GM19455 (cell line): Measurements from ENCODE around the gene CLEC17A.
"Not testable (repeated sequence)": the region's sequence is repeated elsewhere in the genome, so short reads cannot be mapped to it uniquely, and the experiment has no call there.

Experiments
- ATAC-seq: cut with Tn5 transposase; IDR thresholded peaks from one replicate; pipeline ENCODE4 v1.9.1; 2021; ENCODE audit not compliant: unreplicated experiment

CLEC17A gene

GRCh38 chr19:14582894-14583340 is at the start of gene CLEC17A:
CLEC17A (plus strand) TSS chr19:14583084; CDS start chr19:14583161, 77 bp downstream.
- ATAC-seq, result no peak

- ATAC-seq, result no peak
Measured at GRCh38 chr19:14533450-14533849, 49.4 kb upstream of the CLEC17A start.

GRCh38 chr19:14536926-14537692 is 45.8 kb upstream of the CLEC17A start:
- no peak for ATAC-seq

GRCh38 chr19:14540741-14541525 is 42.0 kb upstream of the CLEC17A start:
- no peak for ATAC-seq

GRCh38 chr19:14541979-14542378 is 40.9 kb upstream of the CLEC17A start:
- ATAC-seq, result not testable (repeated sequence)

GRCh38 chr19:14542711-14543328 is 40.1 kb upstream of the CLEC17A start:
- no peak for ATAC-seq

- no peak for ATAC-seq
Measured at GRCh38 chr19:14544047-14544446, 38.8 kb upstream of the CLEC17A start.

- no peak for ATAC-seq
Measured at GRCh38 chr19:14544977-14545715, 37.7 kb upstream of the CLEC17A start.

GRCh38 chr19:14545716-14546082 is 37.2 kb upstream of the CLEC17A start:
- no peak for ATAC-seq

- no peak for ATAC-seq
Measured at GRCh38 chr19:14550201-14550754, 32.6 kb upstream of the CLEC17A start.

GRCh38 chr19:14551134-14552005 is 31.5 kb upstream of the CLEC17A start:
- not testable (repeated sequence) for ATAC-seq

GRCh38 chr19:14552006-14552360 is 30.9 kb upstream of the CLEC17A start:
- not testable (repeated sequence) for ATAC-seq

GRCh38 chr19:14553042-14553938 is 29.6 kb upstream of the CLEC17A start:
- ATAC-seq, result no peak

GRCh38 chr19:14553939-14554243 is 29.0 kb upstream of the CLEC17A start:
- ATAC-seq, result no peak

GRCh38 chr19:14554382-14554812 is 28.5 kb upstream of the CLEC17A start:
- no peak for ATAC-seq

GRCh38 chr19:14555918-14556661 is 26.8 kb upstream of the CLEC17A start:
- ATAC-seq, result no peak

- peak; percentile 56 for ATAC-seq
Measured at GRCh38 chr19:14556662-14557188, 26.2 kb upstream of the CLEC17A start.
